Measurements from ENCODE around the gene CNST. TPM values are rescaled to one million over a fixed set of nuclear protein-coding genes. Genes with fewer than 3 reads are reported as not detected.
"Not testable (repeated sequence)": the region's sequence is repeated elsewhere in the genome, so short reads cannot be mapped to it uniquely, and the experiment has no call there.

CNST gene
- polyA plus RNA-seq, 1 experiment: 21.5 TPM

GRCh38 chr1:246566813-246567645 lies 773 bp downstream of the CNST start:
- peaks cover 4% of the 10 kb centered on the region; the same call in 1 of the 2 replicates for H3K9me3 ChIP-seq (ENCODE audit: control insufficient read depth, insufficient read depth, low read length)
- H3K4me3 ChIP-seq (ENCODE audit: low read depth, low read length): peak overlapping the region; percentile 98
- no peak for TF ChIP-seq CTCF (IDR thresholded peaks at IDR 0.05; ENCODE audit: low read depth, low read length)
- H3K27ac ChIP-seq (ENCODE audit: low read depth, low read length): peak overlapping the region; percentile 88
- DNase-seq (ENCODE audit: low read depth, low spot score): peak; percentile 53
- CTCF ChIA-PET: interaction anchor here (1.0 to 1.6 kb wide), 5 partner anchors 66 to 137 kb away, joined by 3 to 9 read pairs (median 3); no protein-coding TSS in a partner anchor
- POLR2A ChIA-PET: interaction anchor here (0.7 to 2.3 kb wide), 3 partner anchors 26 to 65 kb away, joined by 3 to 7 read pairs (median 6); no protein-coding TSS in a partner anchor
- H3K27me3 ChIP-seq (ENCODE audit: control insufficient read depth, insufficient read depth, low read length): no peaks in the 10 kb centered on the region

GRCh38 chr1:246567646-246568235 lies 1.5 kb downstream of the CNST start:
- Histone ChIP-seq H3K27me3 (ENCODE audit: control insufficient read depth, insufficient read depth, low read length) (no peaks in the 10 kb centered on the region), H3K4me3 (ENCODE audit: low read depth, low read length) (peak overlapping the region; percentile 98), H3K9me3 (ENCODE audit: control insufficient read depth, insufficient read depth, low read length) (peaks cover 4% of the 10 kb centered on the region; the same call in 1 of the 2 replicates), H3K27ac (ENCODE audit: low read depth, low read length) (no peak overlapping the region)
- POLR2A ChIA-PET: interaction anchor here (0.7 to 2.3 kb wide), 3 partner anchors 25 to 65 kb away, joined by 3 to 7 read pairs (median 6); no protein-coding TSS in a partner anchor
- no peak for TF ChIP-seq CTCF (IDR thresholded peaks at IDR 0.05; ENCODE audit: low read depth, low read length)
- DNase-seq (ENCODE audit: low read depth, low spot score): no peak
- CTCF ChIA-PET: interaction anchor here (1.0 to 1.6 kb wide), 5 partner anchors 65 to 137 kb away, joined by 3 to 9 read pairs (median 3); no protein-coding TSS in a partner anchor

- Histone ChIP-seq H3K4me3 (ENCODE audit: low read depth, low read length) (no peak overlapping the region), H3K27ac (ENCODE audit: low read depth, low read length) (no peak overlapping the region), H3K27me3 (ENCODE audit: control insufficient read depth, insufficient read depth, low read length) (no peaks in the 10 kb centered on the region), H3K9me3 (ENCODE audit: control insufficient read depth, insufficient read depth, low read length) (peaks cover 4% of the 10 kb centered on the region; the same call in 1 of the 2 replicates)
- CTCF ChIA-PET: no interaction called here
- POLR2A ChIA-PET: no interaction called here
- TF ChIP-seq CTCF (IDR thresholded peaks at IDR 0.05; ENCODE audit: low read depth, low read length): no peak
- no peak for DNase-seq (ENCODE audit: low read depth, low spot score)
Measured at GRCh38 chr1:246569248-246570238, 3.3 kb downstream of the CNST start.

DNA sequence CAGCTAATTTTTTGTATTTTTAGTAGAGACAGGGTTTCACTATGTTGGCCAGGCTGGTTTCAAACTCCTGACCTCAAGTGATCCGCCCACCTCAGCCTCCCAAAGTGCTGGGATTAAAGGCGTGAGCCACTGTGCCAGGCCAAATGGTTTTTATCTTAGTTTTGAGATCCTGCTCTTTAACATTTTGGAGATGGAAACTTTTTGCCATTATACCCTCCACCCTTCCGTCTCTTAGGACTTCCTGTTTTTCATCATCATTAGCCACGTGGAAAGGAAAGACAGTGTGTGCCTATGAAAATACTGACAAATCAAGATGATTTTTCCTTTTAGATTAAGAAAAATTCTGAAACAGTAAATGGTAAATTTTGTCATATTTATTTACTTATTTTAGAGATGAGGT lies 5.1 kb downstream of the CNST start:
- H3K27ac ChIP-seq (ENCODE audit: low read depth, low read length); POLR2A ChIA-PET; H3K9me3 ChIP-seq (ENCODE audit: control insufficient read depth, insufficient read depth, low read length); H3K27me3 ChIP-seq (ENCODE audit: control insufficient read depth, insufficient read depth, low read length); DNase-seq (ENCODE audit: low read depth, low spot score); H3K4me3 ChIP-seq (ENCODE audit: low read depth, low read length): not testable (repeated sequence)
- CTCF ChIA-PET: interaction anchor here (0.6 to 1.0 kb wide), 2 partner anchors 11 to 81 kb away, joined by 3 read pairs; no protein-coding TSS in a partner anchor

GRCh38 chr1:246571953-246572352 lies 5.7 kb downstream of the CNST start:
- DNase-seq (ENCODE audit: low read depth, low spot score): no peak
- H3K27ac ChIP-seq (ENCODE audit: low read depth, low read length): no peak overlapping the region
- ChIA-PET CTCF (interaction anchor here (0.6 kb wide), 1 partner anchor 82 kb away, joined by 3 read pairs; no protein-coding TSS in a partner anchor), POLR2A (no interaction called here)
- no peaks in the 10 kb centered on the region for H3K9me3 ChIP-seq (ENCODE audit: control insufficient read depth, insufficient read depth, low read length)
- no peak overlapping the region for H3K4me3 ChIP-seq (ENCODE audit: low read depth, low read length)
- TF ChIP-seq CTCF (IDR thresholded peaks at IDR 0.05; ENCODE audit: low read depth, low read length): no peak
- H3K27me3 ChIP-seq (ENCODE audit: control insufficient read depth, insufficient read depth, low read length): no peaks in the 10 kb centered on the region
